ENCODE measurements around the gene PADI6. TPM values are rescaled to one million over a fixed set of nuclear protein-coding genes. Genes with fewer than 3 reads are reported as not detected.

The PADI6 gene
- total RNA-seq, 1 experiment from 2014 or later = not detected

DNA sequence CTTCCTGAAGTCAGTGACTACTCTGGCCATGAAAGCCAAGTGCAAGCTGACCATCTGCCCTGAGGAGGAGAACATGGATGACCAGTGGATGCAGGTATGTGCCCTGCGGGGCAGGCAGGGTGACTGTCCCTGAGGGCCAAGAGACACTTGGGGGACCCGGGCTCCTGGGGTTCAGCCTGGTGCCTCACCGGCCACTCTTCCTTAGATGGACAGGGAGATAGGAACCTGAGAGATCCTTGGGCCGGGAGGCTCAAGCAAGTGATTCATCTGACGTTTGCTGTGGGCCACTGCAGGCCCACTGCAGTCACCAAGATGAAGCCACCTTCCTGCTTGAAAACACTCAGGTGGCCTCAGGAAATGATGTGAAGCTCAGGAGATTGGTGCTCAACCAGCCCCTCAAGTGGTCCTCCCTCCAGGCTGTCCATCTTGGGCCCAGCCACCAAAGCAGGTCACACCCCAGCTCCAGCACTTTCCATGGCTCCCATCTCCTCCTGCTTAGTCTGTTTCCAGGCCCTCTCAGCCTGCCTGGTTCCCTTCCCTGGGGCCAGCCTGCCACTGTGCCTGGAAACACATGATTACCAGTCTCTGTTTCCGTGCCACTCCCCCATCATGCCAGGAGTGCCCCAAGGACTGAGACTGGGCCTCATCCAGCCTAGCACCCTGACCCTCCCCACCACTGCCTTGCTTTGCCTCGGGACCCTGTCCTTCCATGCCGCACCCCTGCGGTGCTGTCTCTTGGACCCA lies 25.8 kb upstream of the PADI6 start:
- no peak overlapping the region for H3K27ac Mint-ChIP-seq (ENCODE audit: low read depth, unreplicated experiment)
- TF ChIP-seq, protein P1, sequence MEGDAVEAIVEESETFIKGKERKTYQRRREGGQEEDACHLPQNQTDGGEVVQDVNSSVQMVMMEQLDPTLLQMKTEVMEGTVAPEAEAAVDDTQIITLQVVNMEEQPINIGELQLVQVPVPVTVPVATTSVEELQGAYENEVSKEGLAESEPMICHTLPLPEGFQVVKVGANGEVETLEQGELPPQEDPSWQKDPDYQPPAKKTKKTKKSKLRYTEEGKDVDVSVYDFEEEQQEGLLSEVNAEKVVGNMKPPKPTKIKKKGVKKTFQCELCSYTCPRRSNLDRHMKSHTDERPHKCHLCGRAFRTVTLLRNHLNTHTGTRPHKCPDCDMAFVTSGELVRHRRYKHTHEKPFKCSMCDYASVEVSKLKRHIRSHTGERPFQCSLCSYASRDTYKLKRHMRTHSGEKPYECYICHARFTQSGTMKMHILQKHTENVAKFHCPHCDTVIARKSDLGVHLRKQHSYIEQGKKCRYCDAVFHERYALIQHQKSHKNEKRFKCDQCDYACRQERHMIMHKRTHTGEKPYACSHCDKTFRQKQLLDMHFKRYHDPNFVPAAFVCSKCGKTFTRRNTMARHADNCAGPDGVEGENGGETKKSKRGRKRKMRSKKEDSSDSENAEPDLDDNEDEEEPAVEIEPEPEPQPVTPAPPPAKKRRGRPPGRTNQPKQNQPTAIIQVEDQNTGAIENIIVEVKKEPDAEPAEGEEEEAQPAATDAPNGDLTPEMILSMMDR (IDR thresholded peaks at IDR 0.05; ENCODE audit: unreplicated experiment) = no peak
- no peaks in the 10 kb centered on the region for H3K9me3 Mint-ChIP-seq (ENCODE audit: unreplicated experiment)
- ChIA-PET POLR2A (no interaction called here), CTCF (interaction anchor here (1.5 kb wide), 1 partner anchor 10 kb away, joined by 8 read pairs; no protein-coding TSS in a partner anchor)
- peaks cover 6% of the 10 kb centered on the region for H3K4me1 Mint-ChIP-seq (ENCODE audit: insufficient read depth, unreplicated experiment)
- H3K36me3 Mint-ChIP-seq (ENCODE audit: insufficient read depth, unreplicated experiment) = no peaks in the 10 kb centered on the region
- no peak overlapping the region for H3K4me3 Mint-ChIP-seq (ENCODE audit: unreplicated experiment)
- no peak for DNase-seq (ENCODE audit: unreplicated experiment)
- no peaks in the 10 kb centered on the region for H3K27me3 Mint-ChIP-seq (ENCODE audit: insufficient read depth, unreplicated experiment)
- intact Hi-C loops (cut with micrococcal nuclease) = no loop called here
- no TSS peak for BruUV-seq (replicated peaks)

DNA sequence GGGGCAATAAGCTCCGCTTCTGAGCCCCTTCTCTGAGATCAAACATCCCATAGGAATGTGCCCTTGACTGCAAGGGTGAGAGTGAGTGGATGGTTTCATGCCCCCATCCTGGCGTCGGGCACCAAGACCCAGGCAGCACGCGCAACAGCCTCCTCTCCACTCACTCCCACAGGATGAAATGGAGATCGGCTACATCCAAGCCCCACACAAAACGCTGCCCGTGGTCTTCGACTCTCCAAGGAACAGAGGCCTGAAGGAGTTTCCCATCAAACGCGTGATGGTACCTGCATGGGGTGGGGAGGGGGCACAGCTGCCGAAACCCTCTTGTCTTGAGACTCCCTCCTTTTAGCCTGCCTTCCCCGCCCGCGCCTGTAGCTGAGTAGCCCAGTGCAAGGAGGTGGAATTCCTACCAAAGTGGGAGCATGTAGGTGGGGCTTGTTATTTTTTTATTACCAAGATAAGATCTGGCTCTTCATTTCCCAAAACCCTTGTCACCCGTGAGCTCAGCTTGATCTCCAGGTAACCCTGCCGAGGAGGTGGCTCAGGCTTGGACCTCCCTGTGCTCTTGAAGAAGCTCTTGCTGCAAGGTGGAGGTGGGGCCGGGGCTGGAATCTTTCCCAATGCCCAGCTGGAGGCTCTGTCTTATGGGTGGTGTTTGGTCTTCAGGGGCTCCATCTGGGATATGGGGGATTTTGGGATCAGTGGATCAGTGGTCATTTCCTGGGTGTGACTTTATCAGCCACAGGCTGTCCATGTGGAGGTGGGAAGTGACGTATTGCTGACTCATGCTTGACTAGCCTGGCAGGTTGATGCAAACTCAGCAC lies 24.0 kb upstream of the PADI6 start:
- Mint-ChIP-seq H3K27me3 (ENCODE audit: insufficient read depth, unreplicated experiment) (no peaks in the 10 kb centered on the region), H3K27ac (ENCODE audit: low read depth, unreplicated experiment) (peak overlapping the region; percentile 16), H3K9me3 (ENCODE audit: unreplicated experiment) (no peaks in the 10 kb centered on the region), H3K4me1 (ENCODE audit: insufficient read depth, unreplicated experiment) (peaks cover 12% of the 10 kb centered on the region), H3K36me3 (ENCODE audit: insufficient read depth, unreplicated experiment) (no peaks in the 10 kb centered on the region), H3K4me3 (ENCODE audit: unreplicated experiment) (peak overlapping the region; percentile 11)
- TSS peak; percentile 69 for BruUV-seq (replicated peaks)
- POLR2A ChIA-PET = interaction anchor here (0.6 kb wide), 2 partner anchors 51 to 88 kb away, joined by 3 read pairs; no protein-coding TSS in a partner anchor
- TF ChIP-seq, protein P1 (IDR thresholded peaks at IDR 0.05; ENCODE audit: unreplicated experiment) = no peak
- CTCF ChIA-PET = interaction anchor here (1.1 kb wide), 1 partner anchor 115 kb away, joined by 4 read pairs; no protein-coding TSS in a partner anchor
- intact Hi-C loops (cut with micrococcal nuclease) = loop anchor here (1.0 kb wide), 1 partner anchor 8 kb away; no protein-coding TSS in a partner anchor
- DNase-seq (ENCODE audit: unreplicated experiment) = peak; percentile 76

DNA sequence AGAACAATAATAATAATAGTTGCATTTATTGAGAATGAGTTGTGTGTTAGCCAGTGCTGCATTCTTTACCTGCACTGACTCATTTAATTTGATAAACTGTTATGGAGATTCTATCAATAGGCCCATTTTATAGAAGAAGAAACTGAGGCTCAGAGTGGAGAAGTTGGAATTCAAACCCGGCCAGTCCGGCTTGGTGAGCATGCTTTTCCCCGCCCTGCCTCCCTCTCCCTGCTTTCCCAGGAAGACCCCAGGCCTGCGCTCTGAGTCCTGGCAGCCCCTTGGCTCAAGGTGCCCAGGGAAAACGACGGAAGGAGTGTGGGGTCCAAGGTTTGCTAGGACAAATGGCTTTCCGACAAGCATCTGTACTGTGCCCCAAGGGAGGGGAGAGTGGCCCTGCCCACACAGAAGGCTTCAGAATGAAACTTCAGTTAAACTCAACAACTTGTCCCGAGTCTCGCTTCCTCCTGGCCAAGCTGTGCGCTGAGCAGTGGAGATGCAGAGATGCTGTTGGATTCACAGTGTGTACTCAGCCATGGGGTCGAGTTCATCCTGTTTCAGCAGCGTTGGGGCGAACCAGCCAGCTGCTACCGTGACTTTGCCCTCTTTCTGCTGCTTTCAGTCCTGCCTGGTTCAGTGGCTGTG lies 23.3 kb upstream of the PADI6 start:
- CTCF ChIA-PET = interaction anchor here (1.1 kb wide), 1 partner anchor 116 kb away, joined by 4 read pairs; no protein-coding TSS in a partner anchor
- DNase-seq (ENCODE audit: unreplicated experiment) = no peak
- H3K9me3 Mint-ChIP-seq (ENCODE audit: unreplicated experiment) = no peaks in the 10 kb centered on the region
- intact Hi-C loops (cut with micrococcal nuclease) = loop anchor here (1.0 kb wide), 1 partner anchor 8 kb away; no protein-coding TSS in a partner anchor
- H3K27me3 Mint-ChIP-seq (ENCODE audit: insufficient read depth, unreplicated experiment) = no peaks in the 10 kb centered on the region
- no TSS peak for BruUV-seq (replicated peaks)
- peak overlapping the region; percentile 16 for H3K27ac Mint-ChIP-seq (ENCODE audit: low read depth, unreplicated experiment)
- H3K4me1 Mint-ChIP-seq (ENCODE audit: insufficient read depth, unreplicated experiment) = peaks cover 12% of the 10 kb centered on the region
- POLR2A ChIA-PET = no interaction called here
- no peaks in the 10 kb centered on the region for H3K36me3 Mint-ChIP-seq (ENCODE audit: insufficient read depth, unreplicated experiment)
- TF ChIP-seq, protein P1 (IDR thresholded peaks at IDR 0.05; ENCODE audit: unreplicated experiment) = no peak
- H3K4me3 Mint-ChIP-seq (ENCODE audit: unreplicated experiment) = peak overlapping the region; percentile 11
